Naive thymus-derived CD8-positive, alpha-beta T cell (primary cell): ENCODE data around the gene TIMM44. TPM values are rescaled to one million over a fixed set of nuclear protein-coding genes. Genes with fewer than 3 reads are reported as not detected.
"Not testable (repeated sequence)": the region's sequence is repeated elsewhere in the genome, so short reads cannot be mapped to it uniquely, and the experiment has no call there.

Experiments used
- ATAC-seq, 2 donors: fragments of 150-1000 bp; cut with Tn5 transposase in 1 of 2; sonication (Bioruptor Pico), chemical (Tn5 transposase) in 1 of 2; 1 replicate in 1 of 2; 2 replicates in 1 of 2; pipeline ENCODE4 v1.10.0; 2021; ENCODE audit warnings: mild to moderate bottlenecking in 2 of 2, moderate library complexity in 2 of 2
- POLR2A ChIA-PET: fragments of 350-600 bp; sonication (Branson Sonifier 250); formaldehyde crosslinking; loops from one replicate; lab custom pipeline; 2021; ENCODE audit warnings: antibody characterized with exemption; lab: Charles Lee
- DNase-seq, 10 donors: peaks; one replicate each; pipeline versions ENCODE4 v3.0.0 to v3.0.0-alpha.2; 2020 to 2022
- H3K27ac Mint-ChIP-seq, 10 donors: one replicate each; pipeline ENCODE4 v1.8.0; 2020 to 2022; ENCODE audit warnings: mild to moderate bottlenecking in 10 of 10, mixed read lengths in 10 of 10, moderate library complexity in 4 of 10, inconsistent platforms in 1 of 10
- H3K27me3 Mint-ChIP-seq, 5 donors: one replicate each; pipeline ENCODE4 v1.8.0; 2021 to 2022; ENCODE audit warnings: mixed read lengths in 5 of 5
- H3K36me3 Mint-ChIP-seq, 3 donors: one replicate each; pipeline ENCODE4 v1.8.0; 2020 to 2022; ENCODE audit warnings: mixed read lengths in 3 of 3, mild to moderate bottlenecking in 2 of 3, inconsistent platforms in 1 of 3
- H3K4me1 Mint-ChIP-seq, 4 donors: one replicate each; pipeline ENCODE4 v1.8.0; 2021 to 2022; ENCODE audit warnings: mixed read lengths in 4 of 4
- H3K4me3 Mint-ChIP-seq, 10 donors: one replicate each; pipeline ENCODE4 v1.8.0; 2020 to 2022; ENCODE audit warnings: mild to moderate bottlenecking in 10 of 10, mixed read lengths in 10 of 10, moderate library complexity in 6 of 10, inconsistent platforms in 1 of 10
- H3K9me3 Mint-ChIP-seq, 9 donors: one replicate each; pipeline ENCODE4 v1.8.0; 2020 to 2022; ENCODE audit warnings: mixed read lengths in 9 of 9, mild to moderate bottlenecking in 3 of 9, inconsistent platforms in 1 of 9, moderate library complexity in 1 of 9
- polyA plus RNA-seq, 3 donors: library from polyadenylated mRNA; unstranded; fragments of 300-500 nt; fragmentation: Illumina TruSeq; gene quantifications; one replicate each; pipeline ENCODE4 v1.2.3, GENCODE V29; 2021
- total RNA-seq, 8 experiments: library from RNA in 2 of 8; stranded (reverse) in 2 of 8; gene quantifications; one replicate each; pipeline ENCODE4 v1.2.3 and lab custom pipeline; 2021 to 2026

TIMM44 gene
- total and polyA plus RNA-seq, 5 experiments from 2014 or later = 9.9 to 86.9 (median 19.7) TPM

DNA sequence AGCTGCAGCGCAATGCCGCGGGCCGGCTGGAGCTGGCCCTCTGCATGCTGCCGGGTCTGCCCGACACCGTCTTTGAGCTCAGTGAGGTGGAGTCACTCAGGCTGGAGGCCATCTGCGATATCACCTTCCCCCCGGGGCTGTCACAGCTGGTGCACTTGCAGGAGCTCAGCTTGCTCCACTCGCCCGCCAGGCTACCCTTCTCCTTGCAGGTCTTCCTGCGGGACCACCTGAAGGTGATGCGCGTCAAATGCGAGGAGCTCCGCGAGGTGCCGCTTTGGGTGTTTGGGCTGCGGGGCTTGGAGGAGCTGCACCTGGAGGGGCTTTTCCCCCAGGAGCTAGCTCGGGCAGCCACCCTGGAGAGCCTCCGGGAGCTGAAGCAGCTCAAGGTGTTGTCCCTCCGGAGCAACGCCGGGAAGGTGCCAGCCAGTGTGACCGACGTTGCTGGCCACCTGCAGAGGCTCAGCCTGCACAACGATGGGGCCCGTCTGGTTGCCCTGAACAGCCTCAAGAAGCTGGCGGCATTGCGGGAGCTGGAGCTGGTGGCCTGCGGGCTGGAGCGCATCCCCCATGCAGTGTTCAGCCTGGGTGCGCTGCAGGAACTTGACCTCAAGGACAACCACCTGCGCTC, 43.6 kb downstream of the TIMM44 start:
- ATAC-seq (no peak), DNase-seq (no peak)
- H3K27me3 Mint-ChIP-seq = peaks cover 0 to 10% (median 0%) of the 10 kb centered on the region in 5 donors
- H3K36me3 Mint-ChIP-seq = peaks cover 0 to under 1% (median 0%) of the 10 kb centered on the region in 3 donors
- peaks cover 7 to 22% (median 19%) of the 10 kb centered on the region in 4 donors for H3K4me1 Mint-ChIP-seq
- no peak overlapping the region for H3K4me3 Mint-ChIP-seq
- no peak overlapping the region for H3K27ac Mint-ChIP-seq
- peaks cover 0 to 3% (median 0%) of the 10 kb centered on the region in 9 donors for H3K9me3 Mint-ChIP-seq
- POLR2A ChIA-PET = interaction anchor here (0.5 to 1.7 kb wide), 5 partner anchors 10 to 1785 kb away, joined by 3 read pairs; partner anchors contain the start of gene SNAPC2

GRCh38 chr19:7898967-7899366, 44.5 kb downstream of the TIMM44 start:
- Mint-ChIP-seq H3K9me3 (peaks cover 0 to 3% (median 0%) of the 10 kb centered on the region in 9 donors), H3K4me3 (no peak overlapping the region), H3K4me1 (peaks cover 3 to 15% (median 12%) of the 10 kb centered on the region in 4 donors), H3K36me3 (no peaks in the 10 kb centered on the region), H3K27ac (no peak overlapping the region), H3K27me3 (peaks cover 0 to 18% (median 0%) of the 10 kb centered on the region in 5 donors)
- DNase-seq (no peak), ATAC-seq (no peak)
- POLR2A ChIA-PET = no interaction called here

GRCh38 chr19:7897292-7897691, 46.2 kb downstream of the TIMM44 start:
- no peaks in the 10 kb centered on the region for H3K36me3 Mint-ChIP-seq
- H3K4me1 Mint-ChIP-seq = peaks cover 0 to 2% (median 0%) of the 10 kb centered on the region in 4 donors
- H3K4me3 Mint-ChIP-seq = no peak overlapping the region
- DNase-seq = no peak
- POLR2A ChIA-PET = no interaction called here
- no peak overlapping the region for H3K27ac Mint-ChIP-seq
- H3K9me3 Mint-ChIP-seq = no peaks in the 10 kb centered on the region
- ATAC-seq = no peak
- peaks cover 0 to 22% (median 0%) of the 10 kb centered on the region in 5 donors for H3K27me3 Mint-ChIP-seq

GRCh38 chr19:7895565-7895964, 47.9 kb downstream of the TIMM44 start:
- peak overlapping the region in 1 of 10 donors; percentile 24 for H3K27ac Mint-ChIP-seq
- H3K36me3 Mint-ChIP-seq = no peaks in the 10 kb centered on the region
- no peaks in the 10 kb centered on the region for H3K9me3 Mint-ChIP-seq
- peaks cover 0 to 29% (median 6%) of the 10 kb centered on the region in 5 donors for H3K27me3 Mint-ChIP-seq
- DNase-seq (no peak), ATAC-seq (no peak)
- POLR2A ChIA-PET = no interaction called here
- H3K4me1 Mint-ChIP-seq = no peaks in the 10 kb centered on the region
- H3K4me3 Mint-ChIP-seq = no peak overlapping the region

GRCh38 chr19:7894612-7895309, 48.7 kb downstream of the TIMM44 start:
- Mint-ChIP-seq H3K27ac (no peak overlapping the region), H3K4me3 (no peak overlapping the region), H3K4me1 (no peaks in the 10 kb centered on the region), H3K36me3 (no peaks in the 10 kb centered on the region), H3K27me3 (peaks cover 1 to 31% (median 9%) of the 10 kb centered on the region in 5 donors), H3K9me3 (no peaks in the 10 kb centered on the region)
- ATAC-seq (no peak), DNase-seq (no peak)
- POLR2A ChIA-PET = no interaction called here

- ATAC-seq, H3K27ac Mint-ChIP-seq, H3K9me3 Mint-ChIP-seq, H3K36me3 Mint-ChIP-seq, H3K4me3 Mint-ChIP-seq, DNase-seq, H3K4me1 Mint-ChIP-seq, POLR2A ChIA-PET: not testable (repeated sequence)
- H3K27me3 Mint-ChIP-seq = peaks cover 1 to 38% (median 12%) of the 10 kb centered on the region in 5 donors
Observed at GRCh38 chr19:7893362-7894101, 49.9 kb downstream of the TIMM44 start.

DNA sequence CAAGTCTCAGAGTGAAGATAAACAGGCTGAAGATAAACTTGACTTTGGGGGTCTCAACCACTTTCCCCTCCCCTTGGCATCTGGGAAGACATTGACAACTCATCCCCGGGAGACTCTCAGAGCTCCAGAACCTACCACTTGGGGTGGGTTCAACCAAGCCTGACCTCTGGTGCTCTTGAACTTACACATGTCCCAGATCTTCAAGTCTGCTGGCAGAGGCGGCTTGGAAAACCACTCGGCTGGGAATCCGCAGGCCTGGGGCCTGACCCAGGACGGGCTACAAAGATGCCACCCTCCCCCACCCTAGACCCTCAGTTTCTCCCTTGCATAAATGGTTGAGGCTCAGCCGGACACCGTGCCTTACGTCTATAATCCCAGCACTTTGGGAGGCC, 54.6 kb downstream of the TIMM44 start:
- DNase-seq = no peak
- no peak overlapping the region for H3K27ac Mint-ChIP-seq
- H3K36me3 Mint-ChIP-seq = no peaks in the 10 kb centered on the region
- H3K4me1 Mint-ChIP-seq = peaks cover 0 to 5% (median 4%) of the 10 kb centered on the region in 4 donors
- H3K9me3 Mint-ChIP-seq = no peaks in the 10 kb centered on the region
- POLR2A ChIA-PET = no interaction called here
- ATAC-seq = no peak
- H3K4me3 Mint-ChIP-seq = no peak overlapping the region
- H3K27me3 Mint-ChIP-seq = peaks cover 0 to 39% (median 8%) of the 10 kb centered on the region in 5 donors

DNA sequence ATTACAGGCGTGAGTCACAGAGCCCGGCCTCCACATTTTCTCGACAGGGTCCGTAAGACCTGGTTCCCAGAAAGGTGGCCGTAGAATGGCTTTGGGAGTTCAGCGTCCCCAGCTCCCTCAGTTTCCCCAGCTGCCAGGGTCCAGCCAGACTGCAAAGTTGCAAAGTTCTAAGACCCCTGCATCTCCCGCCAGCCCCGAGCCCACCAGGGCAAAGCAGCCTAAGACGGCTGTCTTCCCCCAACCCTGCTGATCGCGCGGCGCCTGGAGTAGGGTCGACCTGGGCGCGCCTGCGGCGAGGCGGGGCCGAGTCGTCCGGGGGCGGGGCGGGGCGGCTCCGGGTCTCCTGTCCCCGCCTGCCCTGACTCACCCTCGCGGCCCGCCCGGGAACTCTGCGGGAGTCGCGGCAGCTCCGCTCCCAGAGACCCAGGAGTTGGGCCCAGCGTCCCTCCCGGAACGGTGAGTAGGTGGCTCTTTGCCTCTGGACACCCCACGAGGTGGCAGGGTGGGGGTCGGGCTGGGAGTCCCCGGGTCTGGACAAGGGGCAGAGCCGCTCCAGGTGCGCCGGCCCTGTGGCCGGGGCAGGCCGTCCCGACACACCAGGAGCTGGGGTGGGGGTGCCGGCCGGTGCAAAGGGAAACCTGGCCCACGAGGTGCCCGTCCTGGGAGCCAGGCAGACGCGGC, 55.2 kb downstream of the TIMM44 start, which contains the start of gene LRRC8E:
Gene LRRC8E, plus strand, starts transcription at position 366 of the 681 bp plus-strand sequence. CDS start 7,094 bp downstream, outside the sequence.
- POLR2A ChIA-PET = interaction anchor here (0.7 kb wide), 1 partner anchor 261 kb away, joined by 4 read pairs; the partner anchor contains the start of gene FBN3
- DNase-seq (no peak), ATAC-seq (peak; percentile 75 to 85)
- H3K4me3 Mint-ChIP-seq = no peak within 1 kb of the TSS
- H3K27ac Mint-ChIP-seq = no peak within 1 kb of the TSS
- H3K9me3 Mint-ChIP-seq = no peaks in the 10 kb centered on the region
- H3K27me3 Mint-ChIP-seq = peaks cover 0 to 34% (median 8%) of the 10 kb centered on the region in 5 donors
- peaks cover 0 to 5% (median 4%) of the 10 kb centered on the region in 4 donors for H3K4me1 Mint-ChIP-seq
- H3K36me3 Mint-ChIP-seq = no peaks in the 10 kb centered on the region

DNA sequence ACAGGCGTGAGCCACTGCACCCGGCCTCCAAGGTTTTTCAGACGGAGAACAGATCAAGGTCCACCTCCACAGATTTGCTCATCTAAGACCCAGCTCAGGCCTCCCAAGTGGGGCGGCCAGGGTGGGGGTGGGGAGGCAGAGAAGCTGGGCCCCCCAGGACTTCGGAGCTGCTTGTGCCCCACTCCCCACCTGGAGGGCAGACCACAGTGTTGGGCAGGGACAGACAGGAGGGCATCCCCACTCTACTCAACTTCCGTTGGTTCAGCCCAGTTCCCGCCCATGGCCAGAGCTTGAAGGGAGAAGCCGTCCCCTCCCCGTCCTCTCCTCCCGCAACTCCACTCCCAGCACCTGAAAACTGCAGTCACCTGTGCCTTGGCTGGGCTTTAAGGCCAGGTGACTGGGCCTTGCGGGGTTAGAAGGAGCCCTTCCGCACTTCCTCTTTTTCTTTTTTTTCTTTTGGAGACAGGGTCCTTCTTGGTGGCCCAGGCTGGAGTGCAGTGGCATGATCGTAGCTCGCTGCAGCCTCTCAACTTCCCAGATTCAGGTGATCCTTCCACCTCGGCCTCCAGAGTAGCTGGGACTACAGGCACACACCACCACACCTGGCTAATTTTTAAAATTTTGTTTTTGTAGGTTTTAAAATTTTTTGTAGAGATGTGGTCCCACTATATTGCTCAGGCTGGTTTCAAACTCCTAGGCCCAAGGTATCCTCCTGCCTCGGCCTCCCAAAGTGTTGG, 55.9 kb downstream of the TIMM44 start:
- H3K9me3 Mint-ChIP-seq = no peaks in the 10 kb centered on the region
- H3K4me1 Mint-ChIP-seq = peaks cover 0 to 5% (median 4%) of the 10 kb centered on the region in 4 donors
- ATAC-seq (no peak), DNase-seq (no peak)
- H3K4me3 Mint-ChIP-seq = no peak overlapping the region
- POLR2A ChIA-PET = interaction anchor here (0.7 kb wide), 1 partner anchor 262 kb away, joined by 4 read pairs; the partner anchor contains the start of gene FBN3
- H3K27ac Mint-ChIP-seq = no peak overlapping the region
- H3K36me3 Mint-ChIP-seq = no peaks in the 10 kb centered on the region
- peaks cover 0 to 33% (median 8%) of the 10 kb centered on the region in 5 donors for H3K27me3 Mint-ChIP-seq

- DNase-seq = no peak
- no peaks in the 10 kb centered on the region for H3K9me3 Mint-ChIP-seq
- H3K4me1 Mint-ChIP-seq = peaks cover 0 to 5% (median 4%) of the 10 kb centered on the region in 4 donors
- POLR2A ChIA-PET = no interaction called here
- no peaks in the 10 kb centered on the region for H3K36me3 Mint-ChIP-seq
- peaks cover 0 to 24% (median 4%) of the 10 kb centered on the region in 5 donors for H3K27me3 Mint-ChIP-seq
- H3K27ac Mint-ChIP-seq = no peak overlapping the region
- ATAC-seq = no peak
- H3K4me3 Mint-ChIP-seq = no peak overlapping the region
Observed at GRCh38 chr19:7885818-7886217, 57.6 kb downstream of the TIMM44 start.

- peak overlapping the region in 1 of 10 donors; percentile 36 for H3K27ac Mint-ChIP-seq
- no peak for ATAC-seq
- peaks cover 0 to 19% (median 4%) of the 10 kb centered on the region in 5 donors for H3K27me3 Mint-ChIP-seq
- no peak overlapping the region for H3K4me3 Mint-ChIP-seq
- H3K9me3 Mint-ChIP-seq = no peaks in the 10 kb centered on the region
- POLR2A ChIA-PET = no interaction called here
- H3K36me3 Mint-ChIP-seq = no peaks in the 10 kb centered on the region
- peaks cover 0 to 5% (median 4%) of the 10 kb centered on the region in 4 donors for H3K4me1 Mint-ChIP-seq
- no peak for DNase-seq
Observed at GRCh38 chr19:7883796-7884570, 59.5 kb downstream of the TIMM44 start.
